Cerebellar cortex (tissue), 1 donor: ENCODE measurements around the gene RASA3.
A peak's percentile ranks its signal among the peaks of the same experiment; 100 is the strongest.

Source experiments
- DNase-seq: peaks from one replicate; pipeline ENCODE4 v3.0.0-alpha.2; 2015; ENCODE audit warnings: low spot score

RASA3 gene

GRCh38 chr13:113934576-113934975 lies 197.8 kb downstream of the RASA3 start:
- no peak for DNase-seq

GRCh38 chr13:113933901-113934300 lies 198.5 kb downstream of the RASA3 start:
- no peak for DNase-seq

- no peak for DNase-seq
These were observed 200.5 kb downstream of the RASA3 start for GRCh38 chr13:113931841-113932459.

- no peak for DNase-seq
These were observed 201.5 kb downstream of the RASA3 start for GRCh38 chr13:113930671-113931637.

- DNase-seq, result peak; percentile 42
These were observed 202.5 kb downstream of the RASA3 start for GRCh38 chr13:113929628-113930615.

GRCh38 chr13:113928685-113929627 lies 203.5 kb downstream of the RASA3 start:
- DNase-seq, result peak; percentile 70
